AG04450 (cell line): ENCODE data around the gene SEC24D. TPM values are rescaled to one million over a fixed set of nuclear protein-coding genes. Genes with fewer than 3 reads are reported as not detected.

Experiments
- CTCF ChIA-PET: fragments of 300-600, 350-600 bp; formaldehyde crosslinking; extraction: SDS; loops from one replicate; lab custom pipeline; 2022; ENCODE audit warnings: antibody characterized with exemption, inconsistent platforms; lab: Charles Lee
- POLR2A ChIA-PET: fragments of 350-600 bp; formaldehyde crosslinking; extraction: SDS; loops from one replicate; lab custom pipeline; 2021; ENCODE audit warnings: antibody characterized with exemption, inconsistent platforms; lab: Yijun Ruan, JAX
- DNase-seq: peaks from one replicate; pipeline ENCODE4 v3.0.0-alpha.2; 2011; ENCODE audit warnings: low read depth, low spot score
- H3K27ac ChIP-seq: one replicate; pipeline ENCODE4 v1.5.1; 2012; ENCODE audit warnings: low read depth, low read length, control low read depth
- H3K27me3 ChIP-seq: one replicate; pipeline ENCODE4 v1.6.0; 2012; ENCODE audit warnings: low read length; ENCODE audit not compliant: control insufficient read depth, insufficient read depth
- H3K4me3 ChIP-seq: 2 replicates; pipeline ENCODE4 v1.5.1; 2011; ENCODE audit warnings: mild to moderate bottlenecking, low read depth, low read length, control low read depth
- H3K9me3 ChIP-seq: 2 replicates; pipeline ENCODE4 v1.5.1; 2012; ENCODE audit warnings: low read length; ENCODE audit not compliant: control insufficient read depth, insufficient read depth
- CTCF ChIP-seq: IDR thresholded peaks from 2 replicates; pipeline ENCODE4 v1.5.1; 2011; ENCODE audit warnings: low read depth, low read length, control low read depth, inconsistent platforms
- polyA plus RNA-seq: library from polyadenylated mRNA; depleted of rRNA; stranded (reverse); fragments of >200 nt; gene quantifications from 2 replicates; pipeline ENCODE4 v1.2.3, GENCODE V29; 2011; rRNA removed

The SEC24D gene
- polyA plus RNA-seq, 1 experiment: 113 TPM

- Histone ChIP-seq H3K9me3 (no peaks in the 10 kb centered on the region), H3K27ac (no peak overlapping the region), H3K27me3 (no peaks in the 10 kb centered on the region), H3K4me3 (no peak overlapping the region)
- TF ChIP-seq CTCF: no peak
- POLR2A ChIA-PET: no interaction called here
- DNase-seq: no peak
- CTCF ChIA-PET: interaction anchor here (0.8 to 2.3 kb wide), 4 partner anchors 9 to 259 kb away, joined by 3 to 7 read pairs (median 3); no protein-coding TSS in a partner anchor
These were observed 152.4 kb downstream of the SEC24D start for GRCh38 chr4:118683513-118683912.

GRCh38 chr4:118682928-118683327 lies 153.0 kb downstream of the SEC24D start:
- ChIA-PET POLR2A (no interaction called here), CTCF (interaction anchor here (0.8 kb wide), 1 partner anchor 179 kb away, joined by 3 read pairs; no protein-coding TSS in a partner anchor)
- H3K9me3 ChIP-seq: no peaks in the 10 kb centered on the region
- TF ChIP-seq CTCF: peak; percentile 68
- DNase-seq: peak; percentile 1
- H3K27ac ChIP-seq: no peak overlapping the region
- no peak overlapping the region for H3K4me3 ChIP-seq
- H3K27me3 ChIP-seq: no peaks in the 10 kb centered on the region

- DNase-seq: no peak
- ChIA-PET CTCF (no interaction called here), POLR2A (no interaction called here)
- Histone ChIP-seq H3K27ac (no peak overlapping the region), H3K4me3 (no peak overlapping the region), H3K9me3 (no peaks in the 10 kb centered on the region), H3K27me3 (no peaks in the 10 kb centered on the region)
- no peak for TF ChIP-seq CTCF
These were observed 155.1 kb downstream of the SEC24D start for GRCh38 chr4:118680808-118681207.

- no peak overlapping the region for H3K27ac ChIP-seq
- POLR2A ChIA-PET: no interaction called here
- peak; percentile 36 for TF ChIP-seq CTCF
- DNase-seq: no peak
- no peak overlapping the region for H3K4me3 ChIP-seq
- CTCF ChIA-PET: interaction anchor here (1.1 to 1.4 kb wide), 3 partner anchors 14 to 292 kb away, joined by 3 to 8 read pairs (median 4); no protein-coding TSS in a partner anchor
- no peaks in the 10 kb centered on the region for H3K9me3 ChIP-seq
- H3K27me3 ChIP-seq: no peaks in the 10 kb centered on the region
These were observed 159.8 kb downstream of the SEC24D start for GRCh38 chr4:118676128-118676527.

Other genes with a start within 250 kb of the SEC24D start
- gene METTL14, start 150.7 kb downstream of the SEC24D start, polyA plus RNA-seq: 17.6 and 24.6 TPM in 2 replicates
- gene SYNPO2, start 52.7 kb upstream of the SEC24D start, polyA plus RNA-seq: 4.8 and 5.1 TPM in 2 replicates